Measurements from ENCODE around the gene CDIPT. TPM values are rescaled to one million over a fixed set of nuclear protein-coding genes. Genes with fewer than 3 reads are reported as not detected.

Gene CDIPT
- total and polyA plus RNA-seq, 2 of the 13 experiments (the other 11 are each of a cell fraction or from before 2014, with no cell fraction given): 54.9 to 97.5 TPM

DNA sequence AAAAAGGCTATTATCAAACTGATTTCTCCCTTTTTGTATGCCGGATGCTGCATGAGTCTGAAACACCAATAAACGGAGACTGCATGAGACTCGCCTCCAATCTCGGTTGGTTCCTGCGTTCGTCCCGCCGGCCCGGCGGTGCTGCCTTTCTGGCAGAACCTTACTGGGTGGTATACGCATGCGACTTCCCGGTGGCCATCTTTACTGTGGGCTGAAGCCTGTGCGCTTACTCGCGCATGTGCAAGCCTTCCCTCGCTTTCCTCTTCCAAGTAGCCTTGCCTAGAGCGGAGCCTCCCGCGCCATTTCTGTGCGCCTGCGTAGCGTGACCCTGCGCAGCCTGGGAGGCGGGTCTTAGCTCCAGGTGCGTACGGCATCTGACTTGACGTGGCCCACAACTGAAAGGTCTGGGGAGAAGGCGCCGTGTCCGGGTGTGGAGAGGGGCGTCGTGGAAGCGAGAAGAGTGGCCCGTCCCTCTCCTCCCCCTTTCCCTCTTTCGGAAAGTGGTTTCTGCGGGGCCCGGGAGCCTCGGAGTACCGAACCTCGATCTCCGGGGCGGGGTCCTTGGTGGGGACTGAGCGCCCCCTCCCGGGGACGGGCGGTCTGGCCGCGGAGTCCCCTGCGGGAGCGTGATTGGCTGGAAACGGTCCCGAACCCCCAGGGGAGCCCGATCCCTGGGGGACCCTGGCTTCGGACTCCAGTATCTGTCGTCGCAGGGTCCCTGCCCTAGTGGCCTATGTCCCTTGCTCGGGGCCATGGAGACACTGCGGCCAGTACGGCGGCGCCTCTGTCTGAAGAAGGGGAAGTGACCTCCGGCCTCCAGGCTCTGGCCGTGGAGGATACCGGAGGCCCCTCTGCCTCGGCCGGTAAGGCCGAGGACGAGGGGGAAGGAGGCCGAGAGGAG is 47.0 kb downstream of the CDIPT start, which contains the start of gene PAGR1 (continued):
- TF ChIP-seq HNRNPH1 (optimal IDR thresholded peaks at IDR 0.05; ENCODE audit: low read depth, low read length): no peak
- TF ChIP-seq ZNF256 (CRISPR knock-in tag; conservative IDR thresholded peaks at IDR 0.05): peak; percentile 29; the same call in 1 of the 2 replicates
- TF ChIP-seq GABPA (IDR thresholded peaks at IDR 0.05; ENCODE audit: low read depth, low read length): no peak
- peak; percentile 88 for TF ChIP-seq GABPA (CRISPR knock-in tag; IDR thresholded peaks at IDR 0.05; ENCODE audit: low read depth)
- TF ChIP-seq MZF1 (CRISPR knock-in tag; IDR thresholded peaks at IDR 0.05; ENCODE audit: borderline replicate concordance): peak; percentile 57; the same call in 1 of the 2 replicates
- peak; percentile 72 for TF ChIP-seq ZFY (CRISPR knock-in tag; IDR thresholded peaks at IDR 0.05)
- no peak for TF ChIP-seq SMARCC2 (IDR thresholded peaks at IDR 0.05)
- TF ChIP-seq ZNF75D (CRISPR knock-in tag; IDR thresholded peaks at IDR 0.05; ENCODE audit: borderline replicate concordance): no peak
- TF ChIP-seq ZNF691 (CRISPR knock-in tag; IDR thresholded peaks at IDR 0.05; ENCODE audit: borderline replicate concordance, low read depth): peak; percentile 87
- peak; percentile 77; the same call in 1 of the 2 replicates for TF ChIP-seq ZNF33B (CRISPR knock-in tag; IDR thresholded peaks at IDR 0.05)
- no peak; the same call in 1 of the 2 replicates for TF ChIP-seq THRA (CRISPR knock-in tag; IDR thresholded peaks at IDR 0.05; ENCODE audit: borderline replicate concordance)
- TF ChIP-seq, protein P1, sequence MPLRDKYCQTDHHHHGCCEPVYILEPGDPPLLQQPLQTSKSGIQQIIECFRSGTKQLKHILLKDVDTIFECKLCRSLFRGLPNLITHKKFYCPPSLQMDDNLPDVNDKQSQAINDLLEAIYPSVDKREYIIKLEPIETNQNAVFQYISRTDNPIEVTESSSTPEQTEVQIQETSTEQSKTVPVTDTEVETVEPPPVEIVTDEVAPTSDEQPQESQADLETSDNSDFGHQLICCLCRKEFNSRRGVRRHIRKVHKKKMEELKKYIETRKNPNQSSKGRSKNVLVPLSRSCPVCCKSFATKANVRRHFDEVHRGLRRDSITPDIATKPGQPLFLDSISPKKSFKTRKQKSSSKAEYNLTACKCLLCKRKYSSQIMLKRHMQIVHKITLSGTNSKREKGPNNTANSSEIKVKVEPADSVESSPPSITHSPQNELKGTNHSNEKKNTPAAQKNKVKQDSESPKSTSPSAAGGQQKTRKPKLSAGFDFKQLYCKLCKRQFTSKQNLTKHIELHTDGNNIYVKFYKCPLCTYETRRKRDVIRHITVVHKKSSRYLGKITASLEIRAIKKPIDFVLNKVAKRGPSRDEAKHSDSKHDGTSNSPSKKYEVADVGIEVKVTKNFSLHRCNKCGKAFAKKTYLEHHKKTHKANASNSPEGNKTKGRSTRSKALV (CRISPR knock-in tag; IDR thresholded peaks at IDR 0.05): peak; percentile 65; the same call in 1 of the 2 replicates
- TF ChIP-seq ZNF546 (CRISPR knock-in tag; conservative IDR thresholded peaks at IDR 0.05): 0 out of 2 replicates have a peak, but pooled peaks have one; percentile 36
- TF ChIP-seq MAFK (conservative IDR thresholded peaks at IDR 0.05 in 1 of 2, IDR thresholded peaks at IDR 0.05 in 1 of 2; ENCODE audit: low read length in 2 of 2): no peak; a peak in 1 of 4 replicates
- TF ChIP-seq ZNF335 (CRISPR knock-in tag; IDR thresholded peaks at IDR 0.05): peak; percentile 61
- TF ChIP-seq ZNF557 (CRISPR knock-in tag; IDR thresholded peaks at IDR 0.05): peak; percentile 61; the same call in 1 of the 2 replicates
- TF ChIP-seq SNAPC4 (CRISPR knock-in tag; IDR thresholded peaks at IDR 0.05): peak; percentile 90; the same call in 1 of the 2 replicates
- no peak for TF ChIP-seq NBN (conservative IDR thresholded peaks at IDR 0.05)
- peak; percentile 3; the same call in 1 of the 2 replicates for TF ChIP-seq DPF2 (CRISPR knock-in tag; IDR thresholded peaks at IDR 0.05; ENCODE audit: borderline replicate concordance, low read depth)
- TF ChIP-seq NFKB2 (CRISPR knock-in tag; IDR thresholded peaks at IDR 0.05; ENCODE audit: borderline replicate concordance): peak; percentile 20; the same call in 1 of the 2 replicates
